NT2/D1 (cell line): ENCODE data around the gene C2CD3.
"Not testable (repeated sequence)": the region's sequence is repeated elsewhere in the genome, so short reads cannot be mapped to it uniquely, and the experiment has no call there.

Experiments
- DNase-seq: peaks from one replicate; pipeline ENCODE4 v3.0.0-alpha.2; 2011; ENCODE audit warnings: low read depth, low spot score
- H3K27me3 ChIP-seq: 2 replicates; pipeline ENCODE4 v1.6.0; 2011; ENCODE audit warnings: mild to moderate bottlenecking; ENCODE audit not compliant: insufficient read length, insufficient read depth
- H3K36me3 ChIP-seq: 2 replicates; pipeline ENCODE4 v1.6.1; 2011; ENCODE audit warnings: mild to moderate bottlenecking, low read length, mixed read lengths; ENCODE audit not compliant: insufficient read depth, insufficient read length
- H3K4me1 ChIP-seq: 2 replicates; pipeline ENCODE4 v1.5.1; 2011; ENCODE audit not compliant: insufficient read depth, insufficient read length
- H3K4me3 ChIP-seq: 2 replicates; pipeline ENCODE4 v1.5.1; 2011; ENCODE audit warnings: low read depth; ENCODE audit not compliant: insufficient read length
- H3K9ac ChIP-seq: 2 replicates; pipeline ENCODE4 v1.6.0; 2011; ENCODE audit warnings: low read depth; ENCODE audit not compliant: insufficient read length
- H3K9me3 ChIP-seq: 2 replicates; pipeline ENCODE4 v1.5.1; 2011; ENCODE audit warnings: mild to moderate bottlenecking, low read length; ENCODE audit not compliant: insufficient read depth
- SUZ12 ChIP-seq: IDR thresholded peaks from 2 replicates; pipeline ENCODE4 v1.6.1; 2011; ENCODE audit not compliant: insufficient read length, insufficient read depth; ENCODE audit errors: extremely low read depth
- YY1 ChIP-seq: IDR thresholded peaks from 2 replicates; pipeline ENCODE4 v1.6.1; 2011; ENCODE audit not compliant: insufficient read length, insufficient read depth
- ZNF274 ChIP-seq: IDR thresholded peaks from 2 replicates; pipeline ENCODE4 v1.6.1; 2011; ENCODE audit warnings: mild to moderate bottlenecking, low read depth, low read length

Gene C2CD3

GRCh38 chr11:74141241-74141695 is 29.5 kb downstream of the C2CD3 start:
- DNase-seq = no peak
- TF ChIP-seq SUZ12 (no peak), ZNF274 (no peak), YY1 (no peak)
- Histone ChIP-seq H3K4me1 (no peaks in the 10 kb centered on the region), H3K9ac (no peak overlapping the region), H3K27me3 (no peaks in the 10 kb centered on the region), H3K36me3 (peaks cover 18% of the 10 kb centered on the region), H3K4me3 (no peak overlapping the region), H3K9me3 (peaks cover 20% of the 10 kb centered on the region)

GRCh38 chr11:74139919-74140431 is 30.8 kb downstream of the C2CD3 start:
- H3K27me3 ChIP-seq, H3K4me1 ChIP-seq, DNase-seq, H3K4me3 ChIP-seq, H3K9ac ChIP-seq: not testable (repeated sequence)
- Histone ChIP-seq H3K36me3 (peaks cover 31% of the 10 kb centered on the region), H3K9me3 (peaks cover 20% of the 10 kb centered on the region)

- TF ChIP-seq ZNF274 (no peak), YY1 (no peak), SUZ12 (no peak)
- Histone ChIP-seq H3K9ac (no peak overlapping the region), H3K9me3 (peaks cover 20% of the 10 kb centered on the region), H3K36me3 (peaks cover 36% of the 10 kb centered on the region), H3K4me3 (no peak overlapping the region), H3K27me3 (no peaks in the 10 kb centered on the region), H3K4me1 (no peaks in the 10 kb centered on the region)
- DNase-seq = no peak
Measured at GRCh38 chr11:74139151-74139918, 31.5 kb downstream of the C2CD3 start.

GRCh38 chr11:74138572-74138971 is 32.2 kb downstream of the C2CD3 start:
- H3K9ac ChIP-seq = no peak overlapping the region

GRCh38 chr11:74138021-74138420 is 32.8 kb downstream of the C2CD3 start:
- no peaks in the 10 kb centered on the region for H3K27me3 ChIP-seq
- peaks cover 20% of the 10 kb centered on the region for H3K9me3 ChIP-seq
- no peak overlapping the region for H3K4me3 ChIP-seq
- H3K9ac ChIP-seq = no peak overlapping the region
- H3K4me1 ChIP-seq = no peaks in the 10 kb centered on the region
- H3K36me3 ChIP-seq = peaks cover 48% of the 10 kb centered on the region
- no peak for DNase-seq
- no peak for TF ChIP-seq SUZ12
- TF ChIP-seq YY1 = no peak
- no peak for TF ChIP-seq ZNF274

More at GRCh38 chr11:74138572-74138971, 32.2 kb downstream of the C2CD3 start:
- Histone ChIP-seq H3K9me3 (peaks cover 20% of the 10 kb centered on the region), H3K36me3 (peaks cover 42% of the 10 kb centered on the region), H3K4me3 (no peak overlapping the region), H3K4me1 (no peaks in the 10 kb centered on the region), H3K27me3 (no peaks in the 10 kb centered on the region)
- TF ChIP-seq YY1 (no peak), SUZ12 (no peak)
- peak; percentile 5 for DNase-seq

- Histone ChIP-seq H3K9me3 (peaks cover 23% of the 10 kb centered on the region), H3K36me3 (peaks cover 73% of the 10 kb centered on the region), H3K4me1 (no peaks in the 10 kb centered on the region), H3K4me3 (no peak overlapping the region), H3K9ac (no peak overlapping the region), H3K27me3 (no peaks in the 10 kb centered on the region)
- DNase-seq = no peak
- no peak for TF ChIP-seq YY1
- TF ChIP-seq SUZ12 = no peak
- TF ChIP-seq ZNF274 = no peak
Measured at GRCh38 chr11:74135127-74135840, 35.5 kb downstream of the C2CD3 start.

GRCh38 chr11:74134661-74135060 is 36.1 kb downstream of the C2CD3 start:
- Histone ChIP-seq H3K9ac (no peak overlapping the region), H3K9me3 (peaks cover 21% of the 10 kb centered on the region), H3K27me3 (no peaks in the 10 kb centered on the region), H3K36me3 (peaks cover 76% of the 10 kb centered on the region), H3K4me1 (no peaks in the 10 kb centered on the region), H3K4me3 (no peak overlapping the region)
- TF ChIP-seq SUZ12 (no peak), YY1 (no peak), ZNF274 (no peak)
- no peak for DNase-seq
